Right atrium auricular region (tissue), 2 donors: ENCODE measurements around the gene RNF43. TPM values are rescaled to one million over a fixed set of nuclear protein-coding genes. Genes with fewer than 3 reads are reported as not detected.
"Not testable (repeated sequence)": the region's sequence is repeated elsewhere in the genome, so short reads cannot be mapped to it uniquely, and the experiment has no call there.

ENCODE experiments used
- DNase-seq: peaks from one replicate; pipeline ENCODE4 v3.0.0-alpha.2; 2019; ENCODE audit warnings: low spot score
- H3K27ac ChIP-seq, 2 donors: fragments of 200-600 bp; sonication (generic); 1 replicate in 1 of 2; 2 replicates in 1 of 2; pipeline ENCODE4 v1.5.1; 2016 to 2019
- H3K27me3 ChIP-seq, 2 donors: fragments of 200-600 bp; sonication (generic); one replicate each; pipeline versions ENCODE4 v1.5.1 to v1.6.0; 2017 to 2019
- H3K36me3 ChIP-seq: fragments of 200-600 bp; sonication (generic); one replicate; pipeline ENCODE4 v1.5.1; 2016
- H3K4me1 ChIP-seq, 2 donors: fragments of 200-600 bp; sonication (generic); one replicate each; pipeline versions ENCODE4 v1.5.1 to v1.6.0; 2017 to 2019
- H3K4me3 ChIP-seq, 2 donors: fragments of 200-600 bp; sonication (generic); 1 replicate in 1 of 2; 2 replicates in 1 of 2; pipeline ENCODE4 v1.5.1; 2017 to 2019; ENCODE audit warnings: mild to moderate bottlenecking in 1 of 2, moderate library complexity in 1 of 2
- H3K9me3 ChIP-seq, 2 donors: fragments of 200-600 bp; sonication (generic); one replicate each; pipeline ENCODE4 v1.5.1; 2019
- CTCF ChIP-seq, 2 donors: fragments of 200-600 bp; sonication (generic); IDR thresholded peaks; one replicate each; pipeline ENCODE4 v1.5.1; 2019; ENCODE audit warnings: antibody characterized with exemption in 2 of 2
- total RNA-seq, 2 donors: library from RNA; depleted of rRNA; stranded (reverse); fragments of >200 nt; gene quantifications; one replicate each; pipeline ENCODE4 v1.1.0, GENCODE V29; 2016

The RNF43 gene
- total RNA-seq, 2 donors from 2014 or later, result 4.4 to 5.5 TPM

- Histone ChIP-seq H3K27me3 (no peaks in the 10 kb centered on the region), H3K4me3 (no peak overlapping the region), H3K36me3 (no peaks in the 10 kb centered on the region), H3K4me1 (no peaks in the 10 kb centered on the region), H3K9me3 (no peaks in the 10 kb centered on the region), H3K27ac (no peak overlapping the region)
- no peak for TF ChIP-seq CTCF (IDR thresholded peaks at IDR 0.05)
- DNase-seq, result no peak
Observed at GRCh38 chr17:58398574-58399266, 18.6 kb downstream of the RNF43 start.

GRCh38 chr17:58397421-58397820 is 19.9 kb downstream of the RNF43 start:
- H3K27me3 ChIP-seq, H3K9me3 ChIP-seq, H3K36me3 ChIP-seq, H3K27ac ChIP-seq, H3K4me3 ChIP-seq, DNase-seq, H3K4me1 ChIP-seq: not testable (repeated sequence)

- no peak overlapping the region for H3K27ac ChIP-seq
- DNase-seq, result no peak
- no peaks in the 10 kb centered on the region for H3K27me3 ChIP-seq
- no peaks in the 10 kb centered on the region for H3K36me3 ChIP-seq
- peaks cover 0 to 5% of the 10 kb centered on the region in 2 donors for H3K4me1 ChIP-seq
- no peak overlapping the region for H3K4me3 ChIP-seq
- no peaks in the 10 kb centered on the region for H3K9me3 ChIP-seq
- TF ChIP-seq CTCF (IDR thresholded peaks at IDR 0.05), result no peak
Observed at GRCh38 chr17:58396173-58396572, 21.2 kb downstream of the RNF43 start.

- Histone ChIP-seq H3K27me3 (no peaks in the 10 kb centered on the region), H3K4me1 (peaks cover 0 to 5% of the 10 kb centered on the region in 2 donors), H3K4me3 (no peak overlapping the region), H3K9me3 (no peaks in the 10 kb centered on the region), H3K36me3 (no peaks in the 10 kb centered on the region), H3K27ac (no peak overlapping the region)
- DNase-seq, result no peak
- no peak for TF ChIP-seq CTCF (IDR thresholded peaks at IDR 0.05)
Observed at GRCh38 chr17:58394534-58395223, 22.7 kb downstream of the RNF43 start.

DNA sequence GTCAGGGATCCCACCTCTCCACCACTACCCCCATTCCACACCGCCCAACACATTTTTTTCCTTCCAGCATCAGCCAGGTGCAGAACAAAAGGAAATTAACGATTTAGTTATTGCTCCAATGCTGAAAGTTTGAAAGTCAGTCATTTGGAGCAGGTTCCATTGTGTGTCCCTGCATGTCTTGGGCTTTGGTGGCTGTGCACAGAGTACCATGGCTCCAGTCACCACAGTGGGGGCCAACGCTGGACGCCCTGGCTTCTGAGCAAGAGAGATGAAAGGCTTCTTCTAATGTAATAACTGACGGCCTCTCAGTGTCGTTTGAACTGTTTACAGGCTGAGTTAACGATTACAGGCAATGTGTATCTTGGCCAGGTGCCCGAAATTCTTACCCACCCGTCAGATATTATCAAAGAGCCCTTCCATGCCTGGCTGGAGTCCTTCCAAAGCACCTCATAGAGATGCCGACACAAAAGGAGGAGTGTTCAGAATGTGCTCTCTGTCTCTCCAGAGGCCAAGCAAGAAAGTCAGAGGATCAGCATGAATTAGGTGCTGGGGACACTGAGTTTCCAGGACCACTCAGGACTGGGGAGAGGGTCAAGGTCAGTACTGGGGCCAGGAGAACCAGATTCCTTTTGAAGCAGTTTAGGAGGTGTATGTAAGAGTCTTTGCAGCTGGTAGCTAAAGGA is 25.9 kb downstream of the RNF43 start:
- Histone ChIP-seq H3K27me3 (no peaks in the 10 kb centered on the region), H3K4me3 (no peak overlapping the region), H3K27ac (no peak overlapping the region), H3K4me1 (peaks cover 0 to 5% of the 10 kb centered on the region in 2 donors), H3K36me3 (no peaks in the 10 kb centered on the region), H3K9me3 (no peaks in the 10 kb centered on the region)
- TF ChIP-seq CTCF (IDR thresholded peaks at IDR 0.05), result no peak
- no peak for DNase-seq

GRCh38 chr17:58390884-58391283 is 26.4 kb downstream of the RNF43 start:
- H3K36me3 ChIP-seq, result no peaks in the 10 kb centered on the region
- H3K9me3 ChIP-seq, result no peaks in the 10 kb centered on the region
- no peak overlapping the region for H3K4me3 ChIP-seq
- no peak for TF ChIP-seq CTCF (IDR thresholded peaks at IDR 0.05)
- peaks cover 0 to 5% of the 10 kb centered on the region in 2 donors for H3K4me1 ChIP-seq
- no peak for DNase-seq
- no peak overlapping the region for H3K27ac ChIP-seq
- H3K27me3 ChIP-seq, result no peaks in the 10 kb centered on the region
